ENCODE measurements around the gene FNIP1. TPM values are rescaled to one million over a fixed set of nuclear protein-coding genes. Genes with fewer than 3 reads are reported as not detected.
A peak's percentile ranks its signal among the peaks of the same experiment; 100 is the strongest.

FNIP1 gene
- total RNA-seq, 2 donors from 2014 or later, result 52.9 to 54.7 TPM

DNA sequence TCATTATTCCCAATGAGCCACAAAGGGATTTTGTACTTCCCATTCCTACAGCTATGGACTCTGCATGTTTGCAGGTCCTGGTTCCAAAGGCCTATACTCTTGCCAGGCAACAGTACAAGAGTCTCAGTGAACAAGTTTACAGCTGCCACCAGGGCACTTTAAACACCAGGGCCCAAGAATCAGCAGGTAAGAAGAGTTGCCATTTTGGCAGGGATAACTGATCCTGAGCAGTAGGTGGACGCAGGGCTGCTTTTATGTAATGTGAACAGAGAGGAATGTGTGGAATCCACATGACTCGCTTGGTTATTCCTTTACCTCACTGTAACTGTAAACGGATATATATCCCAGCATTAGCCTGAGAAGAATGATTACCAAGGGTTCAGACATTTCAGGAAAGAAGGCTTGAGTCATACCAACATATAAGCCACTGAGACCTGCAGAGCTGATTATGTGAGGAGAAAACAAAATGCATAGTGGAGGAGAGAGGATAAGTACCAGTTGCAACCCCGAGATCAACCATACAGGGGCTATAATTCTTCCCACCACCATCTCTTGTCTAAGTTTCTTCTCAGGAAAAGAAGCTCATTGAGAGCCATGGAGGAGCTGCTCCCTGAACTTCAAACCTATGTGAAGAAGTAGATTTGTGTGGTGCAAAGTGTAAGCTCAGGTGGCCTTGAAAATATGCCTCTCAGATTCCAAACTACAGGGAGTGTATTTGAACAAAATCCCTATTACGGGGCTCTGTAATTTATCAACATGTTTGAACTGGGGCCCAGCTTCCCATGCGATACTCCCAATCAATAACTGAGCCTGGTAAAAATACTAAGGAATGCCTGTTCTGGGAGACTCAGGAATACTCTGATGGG, 186.4 kb downstream of the FNIP1 start:
- TF ChIP-seq, protein P1, sequence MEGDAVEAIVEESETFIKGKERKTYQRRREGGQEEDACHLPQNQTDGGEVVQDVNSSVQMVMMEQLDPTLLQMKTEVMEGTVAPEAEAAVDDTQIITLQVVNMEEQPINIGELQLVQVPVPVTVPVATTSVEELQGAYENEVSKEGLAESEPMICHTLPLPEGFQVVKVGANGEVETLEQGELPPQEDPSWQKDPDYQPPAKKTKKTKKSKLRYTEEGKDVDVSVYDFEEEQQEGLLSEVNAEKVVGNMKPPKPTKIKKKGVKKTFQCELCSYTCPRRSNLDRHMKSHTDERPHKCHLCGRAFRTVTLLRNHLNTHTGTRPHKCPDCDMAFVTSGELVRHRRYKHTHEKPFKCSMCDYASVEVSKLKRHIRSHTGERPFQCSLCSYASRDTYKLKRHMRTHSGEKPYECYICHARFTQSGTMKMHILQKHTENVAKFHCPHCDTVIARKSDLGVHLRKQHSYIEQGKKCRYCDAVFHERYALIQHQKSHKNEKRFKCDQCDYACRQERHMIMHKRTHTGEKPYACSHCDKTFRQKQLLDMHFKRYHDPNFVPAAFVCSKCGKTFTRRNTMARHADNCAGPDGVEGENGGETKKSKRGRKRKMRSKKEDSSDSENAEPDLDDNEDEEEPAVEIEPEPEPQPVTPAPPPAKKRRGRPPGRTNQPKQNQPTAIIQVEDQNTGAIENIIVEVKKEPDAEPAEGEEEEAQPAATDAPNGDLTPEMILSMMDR (IDR thresholded peaks at IDR 0.05), result no peak
- Histone ChIP-seq H3K4me3 (no peak overlapping the region), H3K9me3 (no peaks in the 10 kb centered on the region), H3K27ac (peak overlapping the region; percentile 2 to 71), H3K36me3 (no peaks in the 10 kb centered on the region), H3K27me3 (replicated peaks; ENCODE audit: insufficient read depth) (no peaks in the 10 kb centered on the region), H3K4me1 (ENCODE audit: control insufficient read depth in 1 of 2, low read depth in 2 of 2) (peaks cover 26 to 39% of the 10 kb centered on the region in 2 donors)
- DNase-seq (ENCODE audit: low spot score) (no peak), ATAC-seq (ENCODE audit: insufficient number of reproducible peaks, low FRiP score, low read depth) (no peak)

DNA sequence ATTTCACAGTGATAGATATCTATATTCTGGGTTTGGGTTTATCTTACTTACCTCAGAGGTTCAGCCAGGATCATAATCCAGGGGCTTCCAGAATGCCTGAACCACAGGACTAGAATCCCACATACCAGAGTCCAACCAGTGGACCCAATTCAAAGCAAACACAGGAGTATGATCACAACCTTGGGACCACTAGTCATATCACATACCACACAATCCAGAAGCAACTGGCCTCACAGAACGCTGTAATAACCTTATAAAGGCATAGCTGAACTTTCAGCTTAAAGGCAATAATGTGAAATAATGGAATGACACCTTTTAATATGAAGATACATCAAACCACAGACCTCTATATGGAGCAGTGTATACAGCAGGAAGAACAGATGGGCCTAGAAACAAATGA, 187.0 kb downstream of the FNIP1 start:
- no peaks in the 10 kb centered on the region for H3K9me3 ChIP-seq
- H3K4me3 ChIP-seq, result no peak overlapping the region
- H3K27ac ChIP-seq, result peak overlapping the region; percentile 51 to 71
- peaks cover 26 to 39% of the 10 kb centered on the region in 2 donors for H3K4me1 ChIP-seq (ENCODE audit: control insufficient read depth in 1 of 2, low read depth in 2 of 2)
- no peaks in the 10 kb centered on the region for H3K36me3 ChIP-seq
- ATAC-seq (ENCODE audit: insufficient number of reproducible peaks, low FRiP score, low read depth) (no peak), DNase-seq (ENCODE audit: low spot score) (no peak)
- no peaks in the 10 kb centered on the region for H3K27me3 ChIP-seq (replicated peaks; ENCODE audit: insufficient read depth)
- TF ChIP-seq, protein P1 (IDR thresholded peaks at IDR 0.05), result no peak

GRCh38 chr5:131608597-131608996, 188.2 kb downstream of the FNIP1 start:
- no peak overlapping the region for H3K4me3 ChIP-seq
- no peaks in the 10 kb centered on the region for H3K36me3 ChIP-seq
- peaks cover 26 to 39% of the 10 kb centered on the region in 2 donors for H3K4me1 ChIP-seq (ENCODE audit: control insufficient read depth in 1 of 2, low read depth in 2 of 2)
- DNase-seq (ENCODE audit: low spot score) (no peak), ATAC-seq (ENCODE audit: insufficient number of reproducible peaks, low FRiP score, low read depth) (no peak)
- H3K9me3 ChIP-seq, result no peaks in the 10 kb centered on the region
- TF ChIP-seq, protein P1 (IDR thresholded peaks at IDR 0.05), result no peak
- peak overlapping the region; percentile 15 to 71 for H3K27ac ChIP-seq
- no peaks in the 10 kb centered on the region for H3K27me3 ChIP-seq (replicated peaks; ENCODE audit: insufficient read depth)

- no peak for ATAC-seq (ENCODE audit: insufficient number of reproducible peaks, low FRiP score, low read depth)
- no peaks in the 10 kb centered on the region for H3K36me3 ChIP-seq
- H3K27me3 ChIP-seq (replicated peaks; ENCODE audit: insufficient read depth), result no peaks in the 10 kb centered on the region
- H3K27ac ChIP-seq, result peak overlapping the region; percentile 15 to 71
- DNase-seq (ENCODE audit: low spot score), result no peak
- TF ChIP-seq, protein P1 (IDR thresholded peaks at IDR 0.05), result no peak
- H3K4me3 ChIP-seq, result no peak overlapping the region
- no peaks in the 10 kb centered on the region for H3K9me3 ChIP-seq
- H3K4me1 ChIP-seq (ENCODE audit: control insufficient read depth in 1 of 2, low read depth in 2 of 2), result peaks cover 26 to 39% of the 10 kb centered on the region in 2 donors
Observed at GRCh38 chr5:131607903-131608540, 188.8 kb downstream of the FNIP1 start.

GRCh38 chr5:131607418-131607817, 189.4 kb downstream of the FNIP1 start:
- peak overlapping the region in 1 of 2 donors; percentile 71 for H3K27ac ChIP-seq
- TF ChIP-seq, protein P1 (IDR thresholded peaks at IDR 0.05), result no peak

More at GRCh38 chr5:131607418-131607817, 189.4 kb downstream of the FNIP1 start:
- Histone ChIP-seq H3K4me1 (ENCODE audit: control insufficient read depth in 1 of 2, low read depth in 2 of 2) (peaks cover 26 to 39% of the 10 kb centered on the region in 2 donors), H3K27me3 (replicated peaks; ENCODE audit: insufficient read depth) (no peaks in the 10 kb centered on the region), H3K36me3 (no peaks in the 10 kb centered on the region), H3K9me3 (no peaks in the 10 kb centered on the region), H3K4me3 (no peak overlapping the region)
- ATAC-seq (ENCODE audit: insufficient number of reproducible peaks, low FRiP score, low read depth) (no peak), DNase-seq (ENCODE audit: low spot score) (no peak)
